Astrocyte of the spinal cord (primary cell): ENCODE measurements around the gene ASCL2.

Experiments
- DNase-seq: peaks from one replicate; pipeline ENCODE4 v3.0.0; 2011; ENCODE audit warnings: low read depth, low spot score
- H3K4me3 ChIP-seq: 2 replicates; pipeline ENCODE4 v1.5.1; 2011; ENCODE audit warnings: low read depth, mild to moderate bottlenecking, low read length, moderate library complexity
- CTCF ChIP-seq: IDR thresholded peaks from 2 replicates; pipeline ENCODE4 v1.5.1; 2012; ENCODE audit warnings: low read depth, mild to moderate bottlenecking, low read length, inconsistent platforms
- in situ Hi-C: cut with HindIII; loops from 2 replicates; pipeline ENCODE4 v1.10.0; 2017; ENCODE audit warnings: low sequenced_read_pairs

The ASCL2 gene

GRCh38 chr11:2304506-2305139 lies 34.2 kb upstream of the ASCL2 start:
- no peak overlapping the region for H3K4me3 ChIP-seq
- in situ Hi-C loops = no loop called here
- DNase-seq = no peak

GRCh38 chr11:2303627-2304505 lies 33.5 kb upstream of the ASCL2 start:
- H3K4me3 ChIP-seq = no peak overlapping the region
- DNase-seq = no peak
- no peak for TF ChIP-seq CTCF
- in situ Hi-C loops = no loop called here

More at GRCh38 chr11:2304506-2305139, 34.2 kb upstream of the ASCL2 start:
- TF ChIP-seq CTCF = no peak

GRCh38 chr11:2302896-2303626 lies 32.7 kb upstream of the ASCL2 start:
- TF ChIP-seq CTCF = no peak
- in situ Hi-C loops = no loop called here
- DNase-seq = no peak
- no peak overlapping the region for H3K4me3 ChIP-seq

- TF ChIP-seq CTCF = no peak
- DNase-seq = no peak
- no peak overlapping the region for H3K4me3 ChIP-seq
- in situ Hi-C loops = no loop called here
Measured at GRCh38 chr11:2302306-2302895, 32.0 kb upstream of the ASCL2 start.

- peak; percentile 41 for DNase-seq
- no peak within 1 kb of the TSS for H3K4me3 ChIP-seq
- in situ Hi-C loops = no loop called here
- no peak for TF ChIP-seq CTCF
Measured at GRCh38 chr11:2301631-2302305, 31.4 kb upstream of the ASCL2 start, which contains the start of the genes C11orf21 and TSPAN32. Gene C11orf21, minus strand, starts transcription at chr11:2301918. Its CDS starts 110 bp downstream, at chr11:2301808. Gene TSPAN32, plus strand, starts transcription at chr11:2302013. Its CDS starts 137 bp downstream, at chr11:2302150.
